DMS114 treated with DMSO at 0.1 percent for 48 hours (cell line): ENCODE data around the gene FBXO27.
A peak's percentile ranks its signal among the peaks of the same experiment; 100 is the strongest.
"Not testable (repeated sequence)": the region's sequence is repeated elsewhere in the genome, so short reads cannot be mapped to it uniquely, and the experiment has no call there.

Source experiments
- DNase-seq: peaks from one replicate; lab custom pipeline; 2025; ENCODE audit not compliant: unreplicated experiment; lab: John Stamatoyannopoulos, UW

The FBXO27 gene, protein sequence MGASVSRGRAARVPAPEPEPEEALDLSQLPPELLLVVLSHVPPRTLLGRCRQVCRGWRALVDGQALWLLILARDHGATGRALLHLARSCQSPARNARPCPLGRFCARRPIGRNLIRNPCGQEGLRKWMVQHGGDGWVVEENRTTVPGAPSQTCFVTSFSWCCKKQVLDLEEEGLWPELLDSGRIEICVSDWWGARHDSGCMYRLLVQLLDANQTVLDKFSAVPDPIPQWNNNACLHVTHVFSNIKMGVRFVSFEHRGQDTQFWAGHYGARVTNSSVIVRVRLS

DNA sequence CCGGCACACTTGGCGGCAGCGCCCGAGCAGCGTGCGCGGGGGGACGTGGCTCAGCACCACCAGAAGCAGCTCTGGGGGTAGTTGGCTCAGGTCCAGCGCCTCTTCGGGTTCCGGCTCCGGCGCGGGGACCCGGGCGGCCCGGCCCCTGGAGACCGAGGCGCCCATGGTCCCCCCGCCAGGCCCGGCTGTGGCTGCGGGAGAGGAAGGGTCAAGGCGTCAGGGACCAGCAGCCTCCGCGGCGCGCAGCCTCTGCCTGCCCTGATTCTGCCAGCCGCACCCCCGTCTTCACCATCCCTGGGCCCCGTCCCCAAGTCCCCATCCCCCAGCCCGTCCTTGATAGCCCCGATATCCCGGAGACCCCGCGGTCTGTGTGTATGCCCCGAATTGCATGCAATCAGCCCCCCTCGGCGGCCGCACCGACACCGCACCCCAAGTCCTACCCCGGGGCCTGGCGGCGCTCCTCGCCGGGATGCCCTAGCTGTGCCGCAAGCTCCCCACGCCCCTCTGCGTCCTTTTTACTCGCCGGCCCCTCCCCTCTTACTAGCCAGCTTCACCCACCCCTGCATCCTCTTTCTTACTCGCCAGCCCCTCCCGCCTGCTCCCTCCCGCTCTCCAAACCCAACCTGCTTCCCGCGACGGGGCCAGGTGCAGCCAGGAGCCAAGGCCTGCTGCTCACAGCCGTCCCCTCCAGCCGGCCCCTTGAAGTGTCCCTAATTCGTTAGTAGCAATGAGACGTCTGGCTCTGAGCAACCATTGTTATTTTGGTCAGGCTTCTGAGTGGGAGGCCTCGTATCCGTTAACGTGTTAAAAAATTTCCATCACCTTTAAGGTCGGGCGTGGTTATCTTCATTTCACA, at the start of gene FBXO27:
Gene FBXO27, minus strand, starts transcription at position 487 of the 856 bp plus-strand sequence. Its CDS starts 322 bp downstream, at position 165.
- DNase-seq, result peak; percentile 40

DNA sequence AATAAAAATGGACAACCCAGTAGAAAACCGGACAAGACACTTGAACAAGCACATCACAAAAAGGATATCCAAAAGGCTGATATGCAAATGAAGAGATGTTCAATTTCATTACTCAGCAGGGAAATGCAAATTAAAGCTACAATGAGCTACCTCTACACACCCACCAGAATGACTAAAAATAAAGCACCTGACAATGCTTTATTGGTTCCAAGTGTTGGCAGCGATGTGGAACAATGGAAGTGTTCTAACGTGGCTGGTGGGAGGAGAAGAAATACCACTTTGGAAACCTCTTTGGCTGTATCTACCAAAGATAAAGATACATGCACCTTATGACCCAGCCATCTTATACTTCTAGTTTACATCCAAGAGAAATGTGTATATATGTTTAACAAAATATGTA, 48.1 kb upstream of the FBXO27 start:
- no peak for DNase-seq

DNA sequence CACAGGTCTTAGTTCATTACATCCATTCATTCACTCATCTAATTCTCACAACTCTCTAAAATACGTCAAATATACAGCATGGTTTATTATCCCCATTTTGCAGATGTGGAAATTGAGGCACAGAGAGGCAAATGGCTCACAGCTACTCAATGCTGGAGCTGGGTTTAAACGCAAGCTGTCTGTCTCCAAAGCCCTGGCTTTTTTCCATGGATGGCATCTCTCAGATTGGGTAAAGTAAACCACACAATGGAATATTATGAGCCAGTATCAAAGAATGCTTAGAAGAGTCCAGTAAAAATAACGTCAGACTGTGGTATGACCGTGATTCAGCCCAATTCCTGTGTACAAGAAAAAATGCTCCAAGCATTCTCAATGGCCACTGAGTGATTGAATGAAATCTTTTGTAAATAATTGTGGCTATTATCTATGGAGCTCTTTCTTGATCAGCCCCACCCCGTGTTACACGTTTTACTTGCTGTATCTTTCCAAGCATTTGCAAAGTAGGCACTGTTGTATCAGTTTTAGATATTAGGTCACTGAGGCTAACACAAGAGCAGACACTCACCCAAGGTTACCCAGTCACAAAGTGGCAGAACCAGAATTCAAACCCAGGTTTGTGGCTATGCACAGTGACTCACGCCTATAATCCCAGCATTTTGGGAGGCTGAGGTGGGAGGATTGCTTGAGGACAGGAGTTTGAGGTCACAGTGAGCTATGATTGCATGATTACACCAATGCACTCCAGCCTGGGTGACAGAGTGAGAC, 46.3 kb upstream of the FBXO27 start:
- no peak for DNase-seq

- no peak for DNase-seq
Observed at GRCh38 chr19:39077323-39077722, 45.0 kb upstream of the FBXO27 start.

DNA sequence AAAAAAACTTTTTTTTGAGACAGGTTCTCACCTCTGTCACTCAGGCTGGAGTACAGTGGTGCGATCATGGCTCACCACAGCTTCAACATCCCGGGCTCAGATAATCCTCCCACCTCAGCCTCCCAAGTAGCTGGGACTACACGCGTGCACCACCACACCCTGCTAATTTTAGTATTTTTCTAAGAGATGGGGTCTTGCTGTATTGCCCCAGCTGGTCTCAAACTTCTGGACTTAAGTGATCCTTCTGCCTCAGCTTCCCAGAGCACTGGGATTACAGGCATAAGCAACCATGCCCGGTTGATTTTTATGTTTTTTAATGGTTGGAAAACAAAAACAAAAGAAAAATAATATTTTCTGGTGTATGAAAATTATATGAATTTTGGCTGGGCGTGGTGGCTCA, 42.6 kb upstream of the FBXO27 start:
- DNase-seq, result no peak

DNA sequence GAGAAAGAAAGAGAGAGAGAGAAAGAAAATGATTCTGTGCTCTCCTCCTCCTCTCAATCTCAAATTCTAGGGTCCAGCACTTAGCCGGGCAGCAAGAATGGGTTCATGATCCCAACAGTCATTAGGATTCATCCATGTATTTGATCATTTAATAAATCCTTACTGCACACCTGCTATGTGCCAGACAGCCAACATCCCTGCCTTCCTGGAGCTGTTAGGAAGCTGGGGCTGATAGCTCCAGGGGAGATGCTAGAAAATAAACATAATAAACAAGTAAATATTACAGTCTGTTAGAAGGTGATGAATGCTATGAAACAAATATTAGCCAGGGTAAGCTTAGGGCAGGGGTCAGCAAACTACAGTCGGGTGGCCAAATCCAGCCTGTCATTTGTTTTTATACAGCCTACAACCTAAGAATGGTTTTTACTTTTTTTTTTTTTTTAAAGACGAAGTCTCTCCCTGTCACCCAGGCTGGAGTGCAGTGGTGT, 41.9 kb upstream of the FBXO27 start:
- DNase-seq, result no peak

- DNase-seq, result no peak
Observed at GRCh38 chr19:39070888-39071287, 38.5 kb upstream of the FBXO27 start.

DNA sequence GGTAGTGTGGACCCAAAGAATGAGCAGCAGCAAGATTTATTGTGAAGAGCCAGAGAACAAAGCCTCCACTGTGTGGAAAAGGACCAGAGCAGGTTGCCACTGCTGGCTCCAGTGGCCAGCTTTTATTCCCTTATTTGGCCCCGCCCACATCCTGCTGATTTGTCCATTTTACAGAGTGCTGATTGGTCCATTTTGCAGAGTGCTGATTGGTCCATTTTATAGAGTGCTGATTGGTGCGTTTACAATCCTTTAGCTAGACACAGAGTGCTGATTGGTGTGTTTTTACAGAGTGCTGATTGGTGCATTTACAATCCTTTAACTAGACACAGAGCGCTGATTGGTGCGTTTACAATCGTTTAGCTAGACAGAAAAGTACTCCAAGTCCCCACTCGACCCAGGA, 35.9 kb upstream of the FBXO27 start:
- DNase-seq, result not testable (repeated sequence)

GRCh38 chr19:39067104-39067503, 34.8 kb upstream of the FBXO27 start:
- DNase-seq, result no peak

DNA sequence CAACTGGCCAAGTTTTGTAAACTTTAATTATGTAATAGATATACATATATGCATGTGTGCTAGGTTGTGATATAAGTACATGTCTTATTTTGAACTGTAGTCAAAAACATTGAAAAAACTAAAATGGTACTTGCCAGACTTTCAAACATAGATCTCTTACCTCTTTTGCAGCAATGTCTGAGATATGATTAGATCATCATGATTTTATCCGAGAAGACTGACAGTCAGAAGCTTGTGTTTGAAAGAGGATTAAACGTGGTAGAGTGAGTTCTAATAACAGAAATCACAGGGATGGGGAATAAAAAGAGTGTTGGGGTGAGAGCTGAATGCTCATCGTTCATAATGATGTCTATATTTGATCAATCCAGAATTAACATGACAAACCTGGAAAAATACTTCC, 33.6 kb upstream of the FBXO27 start:
- DNase-seq, result no peak

- no peak for DNase-seq
Observed at GRCh38 chr19:39064405-39064804, 32.1 kb upstream of the FBXO27 start.

- no peak for DNase-seq
Observed at GRCh38 chr19:39060171-39060570, 27.8 kb upstream of the FBXO27 start.

DNA sequence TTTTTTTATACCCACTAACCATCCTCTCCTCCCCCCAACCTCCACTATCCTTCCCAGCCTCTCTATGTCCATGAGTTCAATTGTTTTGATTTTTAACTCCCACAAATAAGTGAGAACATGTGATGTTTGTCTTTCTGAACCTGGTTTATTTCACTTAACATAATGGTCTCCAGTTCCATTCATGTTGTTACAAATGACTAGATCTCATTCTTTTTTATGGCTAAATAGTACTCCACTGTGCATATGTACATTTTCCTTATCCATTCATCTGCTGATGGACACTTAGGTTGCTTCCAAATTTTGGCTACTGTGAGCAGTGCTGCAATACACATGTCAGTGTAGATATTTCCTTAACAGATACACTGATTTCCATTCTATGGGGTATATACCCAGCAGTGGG, 27.0 kb upstream of the FBXO27 start:
- DNase-seq, result no peak

- no peak for DNase-seq
Observed at GRCh38 chr19:39057615-39058014, 25.3 kb upstream of the FBXO27 start.

DNA sequence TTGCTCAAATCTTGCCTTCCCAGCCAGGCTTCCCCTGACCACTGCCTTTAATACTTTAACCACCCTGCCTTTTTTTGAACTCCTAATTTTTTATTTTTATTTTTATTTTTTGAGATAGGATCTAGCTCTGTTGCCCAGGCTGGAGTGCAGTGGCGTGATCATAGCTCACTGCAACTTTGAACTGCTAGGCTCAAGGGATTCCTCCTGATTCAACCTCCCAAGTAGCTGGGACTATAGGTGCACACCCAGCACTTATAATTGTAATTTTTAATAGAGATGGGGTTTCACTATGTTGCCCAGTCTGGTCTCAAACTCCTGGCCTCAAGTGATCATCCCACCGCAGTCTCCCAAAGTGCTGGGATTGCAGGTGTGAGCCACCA, 21.7 kb upstream of the FBXO27 start:
- DNase-seq, result no peak

DNA sequence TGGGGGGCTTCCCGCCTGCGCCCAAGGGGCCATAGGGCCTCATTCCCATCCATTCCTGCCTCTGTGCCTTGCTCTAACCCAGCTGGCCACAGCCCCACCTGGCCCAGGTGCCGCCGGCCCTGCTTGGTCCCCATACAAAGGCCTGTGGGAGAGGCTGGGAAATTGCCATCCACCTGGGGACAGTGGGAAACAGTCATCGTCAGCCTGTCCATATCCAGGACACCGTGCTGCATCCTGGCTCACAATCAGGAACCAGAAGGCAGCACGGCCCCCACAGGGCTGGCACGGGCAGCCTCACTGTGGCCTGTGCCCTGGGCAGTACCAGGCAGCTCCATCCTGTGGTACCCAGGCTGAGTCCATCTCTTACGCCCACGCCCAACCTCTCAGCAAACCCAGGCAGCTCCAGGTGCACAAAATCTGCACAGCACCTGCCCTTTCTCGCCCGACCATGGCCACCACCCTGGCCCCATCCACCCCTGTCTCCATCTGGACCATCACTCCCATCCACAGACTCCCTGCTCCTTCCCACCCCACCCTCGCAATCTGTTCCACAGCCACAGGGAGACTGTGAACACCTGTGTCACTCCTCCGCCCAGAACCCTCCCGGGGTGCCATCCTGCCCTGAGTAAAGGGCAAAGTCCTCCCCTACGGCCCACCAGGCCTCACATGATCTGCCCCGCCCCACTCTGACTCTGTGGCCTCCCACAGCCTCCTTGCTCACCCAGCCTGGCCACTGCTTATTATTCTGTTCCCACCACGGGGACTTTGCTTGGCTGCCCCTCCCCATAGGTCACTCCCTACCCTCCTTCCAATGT, 21.1 kb upstream of the FBXO27 start:
- DNase-seq, result no peak

DNA sequence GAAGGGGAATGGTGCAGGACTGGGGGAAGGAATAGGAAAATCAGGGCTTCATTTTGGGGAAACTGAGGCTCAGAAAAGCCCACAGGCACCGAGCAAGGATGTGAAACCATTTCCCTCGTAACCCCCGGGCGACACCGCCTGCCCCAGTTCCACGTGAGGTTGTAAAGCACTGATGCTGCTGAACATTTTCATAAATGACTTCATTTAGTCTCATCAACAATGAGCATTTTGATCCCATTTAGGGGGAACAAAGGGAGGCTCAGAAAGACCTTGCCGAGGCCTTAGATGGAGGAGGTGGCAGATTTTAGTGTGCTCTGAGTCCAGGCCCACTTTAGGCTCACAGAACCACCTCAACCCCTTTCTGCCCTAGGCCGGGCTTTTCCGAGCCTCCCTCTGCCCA, 20.5 kb upstream of the FBXO27 start:
- DNase-seq, result no peak

- no peak for DNase-seq
Observed at GRCh38 chr19:39052243-39052746, 19.9 kb upstream of the FBXO27 start.

- no peak for DNase-seq
Observed at GRCh38 chr19:39047073-39047472, 14.7 kb upstream of the FBXO27 start.

DNA sequence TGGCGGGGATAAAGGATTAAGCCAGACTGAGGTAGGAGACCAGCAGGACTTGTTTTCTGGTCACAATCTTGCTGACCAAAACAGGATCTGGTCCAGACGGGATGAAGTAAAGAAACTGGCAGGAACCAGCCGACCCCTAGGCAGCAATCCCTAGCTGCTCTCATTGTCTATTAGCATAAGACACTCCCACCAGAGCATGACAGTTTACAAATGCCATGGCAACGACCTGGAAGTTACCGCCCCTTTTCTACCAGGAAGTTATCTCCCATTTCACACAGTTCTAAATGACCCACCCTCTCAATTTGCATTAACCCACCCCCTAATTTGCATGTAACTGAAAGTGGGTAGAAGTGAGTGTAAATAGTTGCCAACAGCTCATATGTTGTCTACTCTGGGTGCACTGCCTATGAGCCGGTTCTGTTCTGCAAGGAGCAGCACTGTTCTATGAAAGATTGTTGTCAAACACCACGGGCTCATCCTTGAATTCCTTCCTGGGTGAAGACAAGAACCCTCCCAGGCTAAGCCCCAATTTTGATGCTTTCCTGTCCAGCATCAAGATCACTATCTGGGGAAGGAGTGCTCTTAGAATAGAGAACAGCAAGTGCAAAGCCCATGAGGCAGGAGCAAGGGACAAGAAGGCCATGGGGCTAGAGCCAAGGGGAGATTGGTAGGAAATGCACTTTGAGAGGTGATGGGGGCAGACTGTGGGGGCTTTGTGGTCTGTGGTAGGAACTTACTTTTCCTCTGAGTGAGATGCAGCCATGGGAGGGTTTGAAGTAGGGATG, 13.9 kb upstream of the FBXO27 start:
- no peak for DNase-seq
